Measurements from ENCODE around the gene SLC16A11. TPM values are rescaled to one million over a fixed set of nuclear protein-coding genes. Genes with fewer than 3 reads are reported as not detected.

Gene SLC16A11
- total and polyA plus RNA-seq, 3 experiments from 2014 or later = 1.3 to 1.8 (median 1.6) TPM

- no peaks in the 10 kb centered on the region for H3K27me3 ChIP-seq (ENCODE audit: insufficient read depth, low read length, poor library complexity, severe bottlenecking)
- H3K27me3 Mint-ChIP-seq = peaks cover 1 to 4% of the 10 kb centered on the region in 2 donors
- H3K27ac Mint-ChIP-seq = peak overlapping the region in 1 of 8 donors; percentile 8
- ChIA-PET CTCF (interaction anchor here (1.8 to 2.0 kb wide), 2 partner anchors 28 to 34 kb away, joined by 4 read pairs; no protein-coding TSS in a partner anchor), POLR2A (no interaction called here)
- H3K4me3 Mint-ChIP-seq = peak overlapping the region in 1 of 7 donors; percentile 54
- H3K4me3 ChIP-seq (ENCODE audit: low read length) = no peak overlapping the region
- peaks cover 34 to 44% (median 37%) of the 10 kb centered on the region in 3 donors for H3K4me1 Mint-ChIP-seq
- H3K4me1 ChIP-seq (ENCODE audit: insufficient read depth, low read length) = peaks cover 20% of the 10 kb centered on the region
- H3K9me3 ChIP-seq (ENCODE audit: low read length) = no peaks in the 10 kb centered on the region
- H3K36me3 ChIP-seq (ENCODE audit: insufficient read depth, low read length) = no peaks in the 10 kb centered on the region
- no peaks in the 10 kb centered on the region for H3K9me3 Mint-ChIP-seq
- H3K27ac ChIP-seq (ENCODE audit: low read depth, low read length) = no peak overlapping the region
- no peaks in the 10 kb centered on the region for H3K36me3 Mint-ChIP-seq
- no peak for DNase-seq
Measured at GRCh38 chr17:7080456-7081041, 36.7 kb upstream of the SLC16A11 start.

DNA sequence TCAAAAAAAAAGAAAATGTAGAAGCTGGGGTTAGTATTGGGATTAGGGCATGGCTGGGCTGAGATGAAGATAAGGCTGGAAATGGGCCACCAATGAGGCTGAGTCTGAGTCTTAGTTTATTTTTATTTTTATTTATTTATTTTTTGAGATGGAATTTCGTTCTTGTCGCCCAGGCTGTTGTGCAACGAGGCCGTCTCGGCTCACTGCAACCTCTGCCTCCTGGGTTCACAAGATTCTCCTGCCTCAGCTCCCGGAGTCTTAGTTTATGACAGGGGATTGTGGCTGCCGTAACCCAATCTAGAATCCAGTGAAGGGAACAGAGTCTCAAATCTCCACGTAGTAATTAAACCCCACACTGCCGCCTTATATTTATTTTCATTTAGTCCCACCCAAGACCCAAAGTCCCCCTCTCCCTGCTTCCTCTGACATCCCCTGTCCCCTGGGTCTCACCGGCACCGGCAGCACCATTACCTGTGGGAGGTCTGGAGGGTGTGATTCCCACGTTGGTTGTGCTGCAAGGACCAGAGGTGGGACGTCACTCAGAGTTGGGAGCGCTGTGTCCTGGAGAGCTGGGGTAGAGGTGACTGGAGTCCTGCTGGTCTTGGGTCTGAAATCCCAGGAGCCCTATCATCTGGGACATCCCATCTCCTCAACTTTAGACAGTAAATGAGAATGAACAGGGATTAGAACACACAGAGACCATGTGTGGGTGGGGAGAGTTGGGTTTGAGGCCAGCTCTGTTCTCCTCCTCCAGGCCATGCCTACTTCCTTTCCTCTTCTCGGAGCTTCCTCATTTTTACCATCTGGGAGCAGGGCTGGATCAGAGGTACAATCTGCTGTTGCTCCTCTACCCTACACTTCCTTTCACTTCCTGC lies 35.9 kb upstream of the SLC16A11 start, which contains the start of gene CLEC10A:
Gene CLEC10A (minus strand): TSS at position 671 of the 875 bp plus-strand sequence. CDS start 1,439 bp downstream, outside the sequence.
- no peaks in the 10 kb centered on the region for H3K27me3 ChIP-seq (ENCODE audit: insufficient read depth, low read length, poor library complexity, severe bottlenecking)
- Mint-ChIP-seq H3K27me3 (peaks cover 1 to 4% of the 10 kb centered on the region in 2 donors), H3K36me3 (no peaks in the 10 kb centered on the region), H3K9me3 (no peaks in the 10 kb centered on the region), H3K27ac (peak within 1 kb of the TSS in 1 of 8 donors; percentile 8), H3K4me3 (peak within 1 kb of the TSS in 1 of 7 donors; percentile 54), H3K4me1 (peaks cover 34 to 44% (median 37%) of the 10 kb centered on the region in 3 donors)
- no peak for DNase-seq
- no peak within 1 kb of the TSS for H3K4me3 ChIP-seq (ENCODE audit: low read length)
- ChIA-PET CTCF (no interaction called here), POLR2A (no interaction called here)
- H3K27ac ChIP-seq (ENCODE audit: low read depth, low read length) = no peak within 1 kb of the TSS
- no peaks in the 10 kb centered on the region for H3K9me3 ChIP-seq (ENCODE audit: low read length)
- H3K36me3 ChIP-seq (ENCODE audit: insufficient read depth, low read length) = no peaks in the 10 kb centered on the region
- H3K4me1 ChIP-seq (ENCODE audit: insufficient read depth, low read length) = peaks cover 20% of the 10 kb centered on the region

GRCh38 chr17:7078711-7079110 lies 34.8 kb upstream of the SLC16A11 start:
- H3K4me1 ChIP-seq (ENCODE audit: insufficient read depth, low read length) = peaks cover 16% of the 10 kb centered on the region
- Mint-ChIP-seq H3K27me3 (no peaks in the 10 kb centered on the region), H3K4me3 (peak overlapping the region in 1 of 7 donors; percentile 23), H3K4me1 (peaks cover 26 to 34% (median 30%) of the 10 kb centered on the region in 3 donors), H3K9me3 (no peaks in the 10 kb centered on the region), H3K36me3 (no peaks in the 10 kb centered on the region), H3K27ac (peak overlapping the region in 2 of 8 donors; percentile 7 to 15)
- H3K9me3 ChIP-seq (ENCODE audit: low read length) = no peaks in the 10 kb centered on the region
- ChIA-PET CTCF (no interaction called here), POLR2A (interaction anchor here (0.5 kb wide), 1 partner anchor 54 kb away, joined by 3 read pairs; no protein-coding TSS in a partner anchor)
- DNase-seq = no peak
- no peak overlapping the region for H3K27ac ChIP-seq (ENCODE audit: low read depth, low read length)
- no peaks in the 10 kb centered on the region for H3K27me3 ChIP-seq (ENCODE audit: insufficient read depth, low read length, poor library complexity, severe bottlenecking)
- no peak overlapping the region for H3K4me3 ChIP-seq (ENCODE audit: low read length)
- no peaks in the 10 kb centered on the region for H3K36me3 ChIP-seq (ENCODE audit: insufficient read depth, low read length)

DNA sequence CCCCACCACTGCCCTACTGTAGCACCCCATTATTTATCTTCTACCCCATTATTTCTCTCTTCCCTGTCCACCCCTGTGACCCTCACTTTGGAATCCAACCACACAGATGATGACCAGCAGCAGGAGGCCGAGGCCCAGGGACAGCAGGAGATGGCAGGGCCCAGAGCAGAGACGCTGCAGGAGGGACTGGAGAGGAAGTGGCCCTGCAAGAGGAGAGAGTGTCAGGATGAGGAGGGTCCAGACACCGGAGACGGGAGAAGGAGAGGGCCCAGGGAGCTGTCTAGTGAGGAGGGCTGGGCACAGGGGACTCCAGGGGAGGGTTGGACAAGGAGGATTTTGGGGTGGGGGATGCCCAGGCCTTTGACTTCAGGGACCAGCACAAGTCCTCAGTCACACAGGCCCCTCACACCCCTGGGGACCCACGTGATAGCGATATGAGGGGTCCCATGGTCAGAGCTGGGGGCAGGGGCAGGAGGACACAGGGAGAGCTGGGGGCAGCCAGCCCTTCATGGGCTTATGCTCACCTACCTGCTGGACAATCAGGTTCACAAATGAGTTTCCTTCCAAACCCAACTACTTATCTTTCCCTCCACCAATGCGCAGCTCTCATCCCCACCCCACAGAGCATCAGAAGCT lies 34.1 kb upstream of the SLC16A11 start:
- ChIA-PET CTCF (no interaction called here), POLR2A (interaction anchor here (0.5 kb wide), 1 partner anchor 54 kb away, joined by 3 read pairs; no protein-coding TSS in a partner anchor)
- peaks cover 16% of the 10 kb centered on the region for H3K4me1 ChIP-seq (ENCODE audit: insufficient read depth, low read length)
- no peak overlapping the region for H3K4me3 ChIP-seq (ENCODE audit: low read length)
- Mint-ChIP-seq H3K4me1 (peaks cover 21 to 28% (median 25%) of the 10 kb centered on the region in 3 donors), H3K9me3 (no peaks in the 10 kb centered on the region), H3K4me3 (no peak overlapping the region), H3K36me3 (no peaks in the 10 kb centered on the region), H3K27ac (peak overlapping the region in 1 of 8 donors; percentile 7), H3K27me3 (no peaks in the 10 kb centered on the region)
- no peaks in the 10 kb centered on the region for H3K9me3 ChIP-seq (ENCODE audit: low read length)
- H3K36me3 ChIP-seq (ENCODE audit: insufficient read depth, low read length) = no peaks in the 10 kb centered on the region
- no peak overlapping the region for H3K27ac ChIP-seq (ENCODE audit: low read depth, low read length)
- DNase-seq = no peak
- H3K27me3 ChIP-seq (ENCODE audit: insufficient read depth, low read length, poor library complexity, severe bottlenecking) = no peaks in the 10 kb centered on the region

DNA sequence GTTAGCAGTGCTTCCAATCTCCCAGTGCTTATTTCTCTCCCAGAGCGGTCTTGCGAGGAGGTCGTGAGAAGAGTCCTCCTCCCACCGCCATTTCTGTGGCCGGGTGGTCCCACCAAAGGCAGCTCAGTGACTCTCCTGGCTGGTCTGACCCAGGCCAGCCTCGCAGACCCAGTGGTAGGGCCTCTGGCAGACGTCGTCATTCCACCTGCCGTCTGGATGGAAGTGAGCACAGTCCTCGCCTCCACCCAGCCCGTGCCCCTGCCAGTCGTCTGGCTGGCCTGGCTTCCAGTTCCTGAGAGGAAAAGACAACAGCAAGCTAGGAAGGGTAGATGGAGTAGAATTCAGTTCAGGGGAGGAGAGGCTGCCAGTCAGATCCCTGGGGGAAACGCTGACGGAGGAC lies 31.0 kb upstream of the SLC16A11 start:
- Mint-ChIP-seq H3K4me3 (no peak overlapping the region), H3K4me1 (no peaks in the 10 kb centered on the region), H3K36me3 (no peaks in the 10 kb centered on the region), H3K27ac (no peak overlapping the region), H3K27me3 (no peaks in the 10 kb centered on the region), H3K9me3 (no peaks in the 10 kb centered on the region)
- Histone ChIP-seq H3K4me1 (ENCODE audit: insufficient read depth, low read length) (no peaks in the 10 kb centered on the region), H3K9me3 (ENCODE audit: low read length) (no peaks in the 10 kb centered on the region), H3K27me3 (ENCODE audit: insufficient read depth, low read length, poor library complexity, severe bottlenecking) (no peaks in the 10 kb centered on the region), H3K27ac (ENCODE audit: low read depth, low read length) (no peak overlapping the region), H3K4me3 (ENCODE audit: low read length) (no peak overlapping the region), H3K36me3 (ENCODE audit: insufficient read depth, low read length) (no peaks in the 10 kb centered on the region)
- CTCF ChIA-PET = interaction anchor here (1.1 kb wide), 2 partner anchors 12 to 66 kb away, joined by 3 read pairs; no protein-coding TSS in a partner anchor
- POLR2A ChIA-PET = no interaction called here
- DNase-seq = no peak

- Mint-ChIP-seq H3K27ac (no peak overlapping the region), H3K9me3 (peaks cover 9 to 19% (median 12%) of the 10 kb centered on the region in 5 donors), H3K4me1 (no peaks in the 10 kb centered on the region), H3K27me3 (no peaks in the 10 kb centered on the region), H3K4me3 (no peak overlapping the region), H3K36me3 (peaks cover 0 to 20% (median 2%) of the 10 kb centered on the region in 3 donors)
- Histone ChIP-seq H3K4me3 (ENCODE audit: low read length) (no peak overlapping the region), H3K27me3 (ENCODE audit: insufficient read depth, low read length, poor library complexity, severe bottlenecking) (no peaks in the 10 kb centered on the region), H3K27ac (ENCODE audit: low read depth, low read length) (no peak overlapping the region), H3K36me3 (ENCODE audit: insufficient read depth, low read length) (no peaks in the 10 kb centered on the region), H3K4me1 (ENCODE audit: insufficient read depth, low read length) (no peaks in the 10 kb centered on the region), H3K9me3 (ENCODE audit: low read length) (peaks cover 8% of the 10 kb centered on the region)
- POLR2A ChIA-PET = no interaction called here
- CTCF ChIA-PET = no interaction called here
- DNase-seq = no peak
Measured at GRCh38 chr17:7072406-7072805, 28.5 kb upstream of the SLC16A11 start.

DNA sequence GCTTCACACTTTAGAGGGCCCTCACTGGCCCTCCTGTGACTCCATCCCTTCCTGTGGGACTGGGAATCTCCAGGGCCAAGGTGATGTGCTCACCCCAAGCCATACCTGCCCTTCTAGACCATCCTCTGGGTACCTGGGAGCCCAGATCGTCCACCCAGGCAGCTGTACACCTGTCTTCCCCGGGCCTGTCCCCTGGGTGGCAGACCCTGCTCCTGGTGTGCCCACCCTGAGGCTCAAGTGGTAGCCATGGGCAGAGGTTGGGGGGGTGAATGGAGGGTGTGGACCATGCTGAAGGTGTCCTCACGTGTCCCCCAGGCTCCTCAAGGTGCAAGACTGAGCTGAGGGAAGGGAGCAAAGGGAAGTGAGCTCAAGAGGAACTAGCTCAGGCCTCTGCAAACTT lies 26.8 kb upstream of the SLC16A11 start:
- Histone ChIP-seq H3K4me3 (ENCODE audit: low read length) (no peak overlapping the region), H3K9me3 (ENCODE audit: low read length) (peaks cover 8% of the 10 kb centered on the region), H3K27ac (ENCODE audit: low read depth, low read length) (no peak overlapping the region), H3K36me3 (ENCODE audit: insufficient read depth, low read length) (no peaks in the 10 kb centered on the region), H3K27me3 (ENCODE audit: insufficient read depth, low read length, poor library complexity, severe bottlenecking) (no peaks in the 10 kb centered on the region), H3K4me1 (ENCODE audit: insufficient read depth, low read length) (no peaks in the 10 kb centered on the region)
- Mint-ChIP-seq H3K9me3 (peaks cover 11 to 29% (median 17%) of the 10 kb centered on the region in 5 donors), H3K27me3 (peaks cover 0 to 2% of the 10 kb centered on the region in 2 donors), H3K36me3 (peaks cover 0 to 24% (median 2%) of the 10 kb centered on the region in 3 donors), H3K4me3 (no peak overlapping the region), H3K27ac (no peak overlapping the region), H3K4me1 (no peaks in the 10 kb centered on the region)
- CTCF ChIA-PET = no interaction called here
- POLR2A ChIA-PET = no interaction called here
- DNase-seq = no peak
